Measurements from ENCODE around the gene HSD3B7.

DNA sequence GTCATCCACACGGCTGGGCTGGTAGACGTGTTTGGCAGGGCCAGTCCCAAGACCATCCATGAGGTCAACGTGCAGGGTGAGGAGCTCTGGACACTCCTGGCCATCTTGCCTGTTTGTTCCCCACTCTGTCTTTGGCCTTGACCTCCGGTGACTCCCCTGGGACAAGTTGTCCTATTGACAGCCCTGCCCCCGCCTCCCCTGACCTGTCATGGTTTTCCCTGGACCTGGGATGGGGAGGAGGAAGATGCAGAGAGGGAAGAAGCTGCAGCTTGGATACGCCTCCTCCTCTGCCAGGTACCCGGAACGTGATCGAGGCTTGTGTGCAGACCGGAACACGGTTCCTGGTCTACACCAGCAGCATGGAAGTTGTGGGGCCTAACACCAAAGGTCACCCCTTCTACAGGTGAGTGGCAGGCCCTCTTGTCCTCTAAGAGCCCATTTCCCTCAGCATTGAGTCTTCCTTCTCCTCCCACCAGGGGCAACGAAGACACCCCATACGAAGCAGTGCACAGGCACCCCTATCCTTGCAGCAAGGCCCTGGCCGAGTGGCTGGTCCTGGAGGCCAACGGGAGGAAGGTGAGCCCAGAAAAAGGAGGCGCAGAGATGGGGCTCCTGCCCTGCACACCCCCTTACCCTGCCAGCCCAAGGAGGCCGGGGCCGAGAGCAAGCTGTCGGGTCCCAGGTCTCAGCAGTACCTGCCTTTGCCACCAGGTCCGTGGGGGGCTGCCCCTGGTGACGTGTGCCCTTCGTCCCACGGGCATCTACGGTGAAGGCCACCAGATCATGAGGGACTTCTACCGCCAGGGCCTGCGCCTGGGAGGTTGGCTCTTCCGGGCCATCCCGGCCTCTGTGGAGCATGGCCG lies 1.4 kb downstream of the HSD3B7 start:
- no peak for TF ChIP-seq EP300 (IDR thresholded peaks at IDR 0.05)
- TF ChIP-seq, protein P1, sequence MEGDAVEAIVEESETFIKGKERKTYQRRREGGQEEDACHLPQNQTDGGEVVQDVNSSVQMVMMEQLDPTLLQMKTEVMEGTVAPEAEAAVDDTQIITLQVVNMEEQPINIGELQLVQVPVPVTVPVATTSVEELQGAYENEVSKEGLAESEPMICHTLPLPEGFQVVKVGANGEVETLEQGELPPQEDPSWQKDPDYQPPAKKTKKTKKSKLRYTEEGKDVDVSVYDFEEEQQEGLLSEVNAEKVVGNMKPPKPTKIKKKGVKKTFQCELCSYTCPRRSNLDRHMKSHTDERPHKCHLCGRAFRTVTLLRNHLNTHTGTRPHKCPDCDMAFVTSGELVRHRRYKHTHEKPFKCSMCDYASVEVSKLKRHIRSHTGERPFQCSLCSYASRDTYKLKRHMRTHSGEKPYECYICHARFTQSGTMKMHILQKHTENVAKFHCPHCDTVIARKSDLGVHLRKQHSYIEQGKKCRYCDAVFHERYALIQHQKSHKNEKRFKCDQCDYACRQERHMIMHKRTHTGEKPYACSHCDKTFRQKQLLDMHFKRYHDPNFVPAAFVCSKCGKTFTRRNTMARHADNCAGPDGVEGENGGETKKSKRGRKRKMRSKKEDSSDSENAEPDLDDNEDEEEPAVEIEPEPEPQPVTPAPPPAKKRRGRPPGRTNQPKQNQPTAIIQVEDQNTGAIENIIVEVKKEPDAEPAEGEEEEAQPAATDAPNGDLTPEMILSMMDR (IDR thresholded peaks at IDR 0.05): no peak
